Liver (tissue), 9 donors: ENCODE data around the gene RFX8. TPM values are rescaled to one million over a fixed set of nuclear protein-coding genes. Genes with fewer than 3 reads are reported as not detected.

Source experiments
- DNase-seq: peaks from one replicate; pipeline ENCODE4 v3.0.0-alpha.2; 2017; ENCODE audit warnings: low spot score
- H3K27ac ChIP-seq, 2 donors: one replicate each; pipeline ENCODE4 v1.7.0; 2013; ENCODE audit warnings: inconsistent platforms in 2 of 2, low read length in 2 of 2, control low read depth in 1 of 2, low read depth in 1 of 2, mild to moderate bottlenecking in 1 of 2
- H3K27me3 ChIP-seq, 4 donors: one replicate each; pipeline versions ENCODE4 v1.6.1 to v1.7.0; 2013; ENCODE audit warnings: low read length in 3 of 4, inconsistent platforms in 1 of 4, mild to moderate bottlenecking in 1 of 4, moderate library complexity in 1 of 4; ENCODE audit not compliant: control insufficient read depth in 4 of 4, insufficient read depth in 4 of 4
- H3K36me3 ChIP-seq, 4 donors: one replicate each; pipeline versions ENCODE4 v1.6.1 to v1.7.0; 2013; ENCODE audit warnings: low read length in 3 of 4, mild to moderate bottlenecking in 3 of 4, low read depth in 1 of 4, moderate library complexity in 1 of 4; ENCODE audit not compliant: control insufficient read depth in 4 of 4, insufficient read depth in 3 of 4
- H3K4me1 ChIP-seq, 4 donors: one replicate each; pipeline versions ENCODE4 v1.6.1 to v1.7.0; 2013; ENCODE audit warnings: low read length in 3 of 4, mild to moderate bottlenecking in 3 of 4, moderate library complexity in 1 of 4; ENCODE audit not compliant: control insufficient read depth in 4 of 4, insufficient read depth in 4 of 4
- H3K4me3 ChIP-seq, 3 donors: one replicate each; pipeline versions ENCODE4 v1.6.1 to v1.7.0; 2013; ENCODE audit warnings: low read length in 3 of 3, control low read depth in 1 of 3, low read depth in 1 of 3, mild to moderate bottlenecking in 1 of 3
- H3K9ac ChIP-seq, 2 donors: one replicate each; pipeline ENCODE4 v1.7.0; 2013; ENCODE audit warnings: low read length in 2 of 2, mild to moderate bottlenecking in 2 of 2, moderate library complexity in 2 of 2, control low read depth in 1 of 2, low read depth in 1 of 2
- H3K9me3 ChIP-seq, 4 donors: one replicate each; pipeline versions ENCODE4 v1.6.1 to v1.7.0; 2013; ENCODE audit warnings: low read length in 3 of 4; ENCODE audit not compliant: control insufficient read depth in 4 of 4
- ATF3 ChIP-seq: IDR thresholded peaks from 2 replicates; pipeline ENCODE4 v1.6.1; 2016; ENCODE audit warnings: antibody characterized with exemption
- EGR1 ChIP-seq, 2 donors: IDR thresholded peaks; 2 replicates each; pipeline ENCODE4 v1.6.1; 2016 to 2018; ENCODE audit warnings: antibody characterized with exemption in 2 of 2, low read depth in 2 of 2
- FOXA1 ChIP-seq: IDR thresholded peaks from 2 replicates; pipeline ENCODE4 v1.6.1; 2016; ENCODE audit warnings: antibody characterized with exemption
- FOXA2 ChIP-seq: IDR thresholded peaks from 2 replicates; pipeline ENCODE4 v1.6.1; 2016; ENCODE audit warnings: antibody characterized with exemption
- GABPA ChIP-seq, 2 donors: IDR thresholded peaks in 1 of 2; conservative IDR thresholded peaks in 1 of 2; 2 replicates each; pipeline ENCODE4 v1.6.1; 2016; ENCODE audit warnings: antibody characterized with exemption in 2 of 2, mild to moderate bottlenecking in 1 of 2, moderate library complexity in 1 of 2
- HNF4A ChIP-seq, 2 donors: conservative IDR thresholded peaks; 2 replicates each; pipeline ENCODE4 v1.6.1; 2016; ENCODE audit warnings: antibody characterized with exemption in 2 of 2, mild to moderate bottlenecking in 2 of 2
- HNF4G ChIP-seq: IDR thresholded peaks from 2 replicates; pipeline ENCODE4 v1.6.1; 2016; ENCODE audit warnings: antibody characterized with exemption
- JUND ChIP-seq, 2 donors: IDR thresholded peaks; 2 replicates each; pipeline ENCODE4 v1.6.1; 2016; ENCODE audit warnings: antibody characterized with exemption in 2 of 2
- NR2F2 ChIP-seq: IDR thresholded peaks from 2 replicates; pipeline ENCODE4 v1.6.1; 2016; ENCODE audit warnings: antibody characterized with exemption
- RAD21 ChIP-seq, 2 donors: IDR thresholded peaks; 2 replicates each; pipeline ENCODE4 v1.6.1; 2016; ENCODE audit warnings: antibody characterized with exemption in 2 of 2, mild to moderate bottlenecking in 2 of 2
- REST ChIP-seq: IDR thresholded peaks from 2 replicates; pipeline ENCODE4 v1.6.1; 2016; ENCODE audit warnings: antibody characterized with exemption, mild to moderate bottlenecking
- RXRA ChIP-seq, 2 donors: IDR thresholded peaks; 2 replicates each; pipeline ENCODE4 v1.6.1; 2017 to 2018; ENCODE audit warnings: antibody characterized with exemption in 2 of 2, mild to moderate bottlenecking in 1 of 2
- SP1 ChIP-seq: IDR thresholded peaks from 2 replicates; pipeline ENCODE4 v1.6.1; 2018; ENCODE audit warnings: antibody characterized with exemption, mild to moderate bottlenecking
- TAF1 ChIP-seq: conservative IDR thresholded peaks from 2 replicates; pipeline ENCODE4 v1.6.1; 2016; ENCODE audit warnings: antibody characterized with exemption, mild to moderate bottlenecking
- YY1 ChIP-seq: IDR thresholded peaks from 2 replicates; pipeline ENCODE4 v1.6.1; 2016; ENCODE audit warnings: antibody characterized with exemption, mild to moderate bottlenecking
- ZBTB33 ChIP-seq: IDR thresholded peaks from 2 replicates; pipeline ENCODE4 v1.6.1; 2016; ENCODE audit warnings: antibody characterized with exemption
- WGBS: extraction: QIAGEN DNeasy Blood & Tissue Kit; methylation state at CpG from one replicate; pipeline ENCODE4 v1.1.7; 2013; 5-methylcytosine and 5-hydroxymethylcytosine counted together
- polyA plus RNA-seq, 2 donors: library from polyadenylated mRNA; stranded (reverse) in 1 of 2; unstranded in 1 of 2; fragments of 200-250 nt in 1 of 2; fragments of >200 nt in 1 of 2; fragmentation: Nextera tagmentation in 1 of 2; extraction: Ambion mirVana in 1 of 2; gene quantifications; one replicate each; pipeline versions ENCODE4 v1.2.1 to v1.2.3, GENCODE V29; 2013 to 2015
- total RNA-seq, 2 donors: library from RNA; depleted of rRNA; stranded (reverse); fragments of >200 nt; gene quantifications; one replicate each; pipeline ENCODE4 v1.2.3, GENCODE V29; 2014
- TF ChIP-seq, protein P1 (sequence below): IDR thresholded peaks from 2 replicates; pipeline ENCODE4 v1.6.1; 2016; ENCODE audit warnings: antibody characterized with exemption
- TF ChIP-seq, protein P2 (sequence below): fragments of 150-350 bp; IDR thresholded peaks from 2 replicates; pipeline ENCODE4 v1.5.1; 2017; ENCODE audit warnings: improper control_type of control experiment, low read depth, low read length; ENCODE audit not compliant: missing input control
- donor health status: healthy.
- donor health status: healthy.
- donor health status: healthy.
- donor health status: healthy.
- donor health status: healthy.

RFX8 gene
- total and polyA plus RNA-seq, 4 donors: 0.08 to 0.09 (median 0.09) TPM; not detected in 1

- TF ChIP-seq EGR1 (IDR thresholded peaks at IDR 0.05; ENCODE audit: low read depth in 2 of 2) (no peak), NR2F2 (no peak), TAF1 (no peak), ZBTB33 (no peak), HNF4A (conservative IDR thresholded peaks at IDR 0.05) (no peak), REST (no peak), FOXA1 (no peak), GABPA (IDR thresholded peaks at IDR 0.05 in 1 of 2, conservative IDR thresholded peaks at IDR 0.05 in 1 of 2) (no peak), RAD21 (IDR thresholded peaks at IDR 0.05) (no peak), FOXA2 (no peak), JUND (IDR thresholded peaks at IDR 0.05) (no peak), RXRA (IDR thresholded peaks at IDR 0.05) (no peak), HNF4G (no peak), YY1 (no peak), ATF3 (no peak), SP1 (no peak)
- TF ChIP-seq, protein P1, sequence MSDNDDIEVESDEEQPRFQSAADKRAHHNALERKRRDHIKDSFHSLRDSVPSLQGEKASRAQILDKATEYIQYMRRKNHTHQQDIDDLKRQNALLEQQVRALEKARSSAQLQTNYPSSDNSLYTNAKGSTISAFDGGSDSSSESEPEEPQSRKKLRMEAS: no peak
- TF ChIP-seq, protein P2, sequence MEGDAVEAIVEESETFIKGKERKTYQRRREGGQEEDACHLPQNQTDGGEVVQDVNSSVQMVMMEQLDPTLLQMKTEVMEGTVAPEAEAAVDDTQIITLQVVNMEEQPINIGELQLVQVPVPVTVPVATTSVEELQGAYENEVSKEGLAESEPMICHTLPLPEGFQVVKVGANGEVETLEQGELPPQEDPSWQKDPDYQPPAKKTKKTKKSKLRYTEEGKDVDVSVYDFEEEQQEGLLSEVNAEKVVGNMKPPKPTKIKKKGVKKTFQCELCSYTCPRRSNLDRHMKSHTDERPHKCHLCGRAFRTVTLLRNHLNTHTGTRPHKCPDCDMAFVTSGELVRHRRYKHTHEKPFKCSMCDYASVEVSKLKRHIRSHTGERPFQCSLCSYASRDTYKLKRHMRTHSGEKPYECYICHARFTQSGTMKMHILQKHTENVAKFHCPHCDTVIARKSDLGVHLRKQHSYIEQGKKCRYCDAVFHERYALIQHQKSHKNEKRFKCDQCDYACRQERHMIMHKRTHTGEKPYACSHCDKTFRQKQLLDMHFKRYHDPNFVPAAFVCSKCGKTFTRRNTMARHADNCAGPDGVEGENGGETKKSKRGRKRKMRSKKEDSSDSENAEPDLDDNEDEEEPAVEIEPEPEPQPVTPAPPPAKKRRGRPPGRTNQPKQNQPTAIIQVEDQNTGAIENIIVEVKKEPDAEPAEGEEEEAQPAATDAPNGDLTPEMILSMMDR: no peak
- 82% methylated on average over 6 of the region's 6 CpGs for WGBS
Measured at GRCh38 chr2:101408925-101409324, 66.0 kb downstream of the RFX8 start.

More at GRCh38 chr2:101408925-101409324, 66.0 kb downstream of the RFX8 start:
- Histone ChIP-seq H3K36me3 (no peaks in the 10 kb centered on the region), H3K27ac (no peak overlapping the region), H3K9me3 (no peaks in the 10 kb centered on the region), H3K27me3 (no peaks in the 10 kb centered on the region), H3K9ac (no peak overlapping the region), H3K4me3 (no peak overlapping the region), H3K4me1 (no peaks in the 10 kb centered on the region)
- no peak for DNase-seq
